K562 (cell line): ENCODE data around the gene FAM32A. TPM values are rescaled to one million over a fixed set of nuclear protein-coding genes. Genes with fewer than 3 reads are reported as not detected.
A peak's percentile ranks its signal among the peaks of the same experiment; 100 is the strongest.

Experiments used
- ATAC-seq: fragments of 200-7000 bp; cut with Tn5 transposase; 3 replicates; pipeline ENCODE4 v1.9.1; 2020; ENCODE audit warnings: moderate library complexity
- BruUV-seq: library from RNA; stranded (reverse); fragments of 400-500 nt; replicated peaks from 2 replicates; lab custom pipeline; 2021; lab: Mats Ljungman, UMichigan
- CTCF ChIA-PET: fragments of 300-600 bp; formaldehyde crosslinking; extraction: SDS; loops from one replicate; lab custom pipeline; 2021; ENCODE audit warnings: low intra/inter-chr PET ratio; lab: Yijun Ruan, JAX
- POLR2A ChIA-PET: fragments of 300-600, 350-650 bp; sonication (Branson Sonifier 250); formaldehyde crosslinking; extraction: SDS; loops from one replicate; lab custom pipeline; 2021; ENCODE audit warnings: antibody characterized with exemption, inconsistent platforms; lab: Yijun Ruan, JAX
- DNase-seq, 4 experiments: peaks; one replicate each; pipeline versions ENCODE4 v3.0.0 to v3.0.0-alpha.2; 2011 to 2018; ENCODE audit warnings: low spot score in 3 of 4, mixed read lengths in 3 of 4; ENCODE audit errors: extremely low read depth in 1 of 4
- FAIRE-seq: peaks from 2 replicates; lab custom pipeline; 2011; peaks lifted over from hg19 to GRCh38; lab: Jason Lieb, UNC
- H2AFZ ChIP-seq: 2 replicates; pipeline ENCODE4 v1.6.0; 2011; ENCODE audit warnings: low read depth, low read length, control low read depth, inconsistent platforms
- H3K27ac ChIP-seq: fragments of 200-600 bp; 3 replicates; pipeline ENCODE4 v1.8.0; 2011; ENCODE audit warnings: low read depth, mild to moderate bottlenecking, control low read depth, inconsistent platforms, low read length, moderate library complexity, mixed read lengths; ENCODE audit errors: extremely low read depth
- H3K27me3 ChIP-seq, 2 experiments: fragments of 300-600 bp in 1 of 2; 2 replicates in 1 of 2; 3 replicates in 1 of 2; pipeline versions ENCODE4 v1.6.0 to v1.8.0; 2011; ENCODE audit warnings: inconsistent platforms in 2 of 2, low read length in 2 of 2, mild to moderate bottlenecking in 1 of 2, mixed read lengths in 1 of 2, moderate library complexity in 1 of 2; ENCODE audit not compliant: control insufficient read depth in 2 of 2, insufficient read depth in 2 of 2
- H3K36me3 ChIP-seq: fragments of 300-600 bp; 3 replicates; pipeline ENCODE4 v1.8.0; 2011; ENCODE audit warnings: mild to moderate bottlenecking, low read length, inconsistent platforms; ENCODE audit not compliant: control insufficient read depth, insufficient read depth
- H3K4me1 ChIP-seq, 2 experiments: fragments of 200-600 bp in 1 of 2; replicated peaks in 1 of 2; 2 replicates in 1 of 2; 3 replicates in 1 of 2; pipeline versions ENCODE4 v1.5.1 to v1.8.0; 2011; ENCODE audit warnings: inconsistent platforms in 2 of 2, low read length in 2 of 2, mild to moderate bottlenecking in 1 of 2, mixed read lengths in 1 of 2, moderate library complexity in 1 of 2; ENCODE audit not compliant: control insufficient read depth in 2 of 2, insufficient read depth in 2 of 2
- H3K4me2 ChIP-seq: 2 replicates; pipeline ENCODE4 v1.6.1; 2011; ENCODE audit warnings: low read length, control low read depth, inconsistent platforms, mixed read lengths; ENCODE audit not compliant: insufficient read depth
- H3K4me3 ChIP-seq: fragments of 200-600 bp; sonication (generic), shearing (Covaris generic); 2 replicates; pipeline ENCODE4 v1.5.1; 2016; ENCODE audit warnings: control low read depth, inconsistent platforms
- H3K79me2 ChIP-seq: fragments of 200-600 bp; 3 replicates; pipeline ENCODE4 v1.8.0; 2011; ENCODE audit warnings: low read length, inconsistent platforms; ENCODE audit not compliant: control insufficient read depth, insufficient read depth
- H3K9ac ChIP-seq, 2 experiments: 2 replicates each; pipeline versions ENCODE4 v1.6.0 to v1.6.1; 2011; ENCODE audit warnings: low read depth in 2 of 2, low read length in 2 of 2, control low read depth in 1 of 2, inconsistent platforms in 1 of 2, mild to moderate bottlenecking in 1 of 2, mixed read lengths in 1 of 2; ENCODE audit not compliant: insufficient read depth in 1 of 2
- H3K9me1 ChIP-seq: one replicate; pipeline ENCODE4 v1.6.0; 2011; ENCODE audit warnings: inconsistent platforms, mild to moderate bottlenecking, low read length, moderate library complexity; ENCODE audit not compliant: control insufficient read depth, insufficient read depth
- H3K9me3 ChIP-seq: replicated peaks from 2 replicates; pipeline ENCODE4 v1.5.1; 2011; ENCODE audit warnings: low read depth, low read length, inconsistent platforms; ENCODE audit not compliant: control insufficient read depth, insufficient read depth
- H4K20me1 ChIP-seq: replicated peaks from 2 replicates; pipeline ENCODE4 v1.6.1; 2011; ENCODE audit warnings: low read length, inconsistent platforms, mixed read lengths; ENCODE audit not compliant: control insufficient read depth, insufficient read depth
- ADNP ChIP-seq: fragments of 200-800 bp; sonication (Bioruptor generic); IDR thresholded peaks from 2 replicates; pipeline ENCODE4 v1.6.1; 2016; ENCODE audit warnings: missing genetic modification characterization, missing compliant biosample characterization
- CEBPG ChIP-seq, 3 experiments: fragments of 200-800 bp in 1 of 3; sonication (Bioruptor generic) in 1 of 3; sonication (generic) in 1 of 3; formaldehyde crosslinking in 1 of 3; IDR thresholded peaks in 2 of 3; conservative IDR thresholded peaks in 1 of 3; 2 replicates each; pipeline versions ENCODE4 v1.6.1 to v1.8.0; 2016 to 2022; ENCODE audit warnings: missing compliant biosample characterization in 2 of 3, missing genetic modification characterization in 2 of 3, mild to moderate bottlenecking in 1 of 3, missing genetic modification reagents in 1 of 3
- ESRRA ChIP-seq: fragments of 450-650 bp; IDR thresholded peaks from 2 replicates; pipeline ENCODE4 v1.6.1; 2014; ENCODE audit warnings: low read depth, mild to moderate bottlenecking, moderate library complexity, borderline replicate concordance
- KDM1A ChIP-seq, 2 experiments: fragments of 450-650 bp; IDR thresholded peaks; 2 replicates each; pipeline ENCODE4 v1.6.1; 2016; ENCODE audit warnings: mild to moderate bottlenecking in 2 of 2
- RBM25 ChIP-seq: fragments of 200-400 bp; formaldehyde crosslinking; IDR thresholded peaks from 2 replicates; pipeline ENCODE4 v1.6.1; 2018; ENCODE audit warnings: low read length, low read depth, moderate library complexity; ENCODE audit not compliant: severe bottlenecking
- WGBS: fragments of 100-300 bp; shearing (Covaris generic); methylation state at CpG from one replicate; pipeline ENCODE4 v1.1.6; 2016; ENCODE audit warnings: low coverage, mixed read lengths; ENCODE audit not compliant: insufficient coverage; ENCODE audit errors: missing lambda C conversion rate; 5-methylcytosine and 5-hydroxymethylcytosine counted together
- in situ Hi-C: fragments of 300-500 bp; cut with MboI; formaldehyde crosslinking; loops from 4 replicates; pipeline ENCODE4 v1.15.0; 2018; ENCODE audit warnings: inconsistent platforms, mixed read lengths
- intact Hi-C: fragments of 100-400 bp; cut with micrococcal nuclease; formaldehyde crosslinking; loops from 2 replicates; pipeline ENCODE4 v1.14.2; 2022
- polyA plus RNA-seq, 8 experiments: library from polyadenylated mRNA; depleted of rRNA in 4 of 8; stranded (reverse) in 5 of 8; unstranded in 3 of 8; fragments of >200 nt; fragmentation: Nextera tagmentation in 2 of 8; fragmentation: Illumina TruSeq in 1 of 8; extraction: Ambion mirVana in 2 of 8; extraction: Trizol in 1 of 8; gene quantifications; 2 replicates each; pipeline versions ENCODE4 v1.2.1 to v1.2.3, GENCODE V29; 2011 to 2014; ENCODE audit warnings: inconsistent platforms in 1 of 8, missing spikeins in 1 of 8
- total RNA-seq, 7 experiments: library from RNA; depleted of rRNA in 6 of 7; stranded (reverse); fragments of >200 nt in 6 of 7; fragmentation: Illumina TruSeq in 2 of 7; extraction: Trizol in 2 of 7; gene quantifications; 2 replicates each; pipeline versions ENCODE4 v1.2.1 to v1.2.3, GENCODE V29; 2011 to 2021; ENCODE audit warnings: low replicate concordance in 1 of 7
- TF ChIP-seq, protein P1 (sequence below): fragments of 250-450 bp; sonication (Bioruptor Pico); IDR thresholded peaks from 2 replicates; pipeline ENCODE4 v1.8.0; 2021; ENCODE audit warnings: moderate library complexity, mild to moderate bottlenecking, inconsistent platforms
- TF ChIP-seq, protein P2 (sequence below): fragments of 450-650 bp; IDR thresholded peaks from 2 replicates; pipeline ENCODE4 v1.6.1; 2016; ENCODE audit warnings: low read depth, mild to moderate bottlenecking, moderate library complexity

Gene FAM32A
- total and polyA plus RNA-seq, 9 of the 15 experiments (the other 6 are each of a cell fraction or from before 2014, with no cell fraction given), result 30.7 to 96.7 (median 73.7) TPM

GRCh38 chr19:16164222-16164890 is 20.9 kb upstream of the FAM32A start:
- H3K36me3 ChIP-seq, result no peaks in the 10 kb centered on the region
- POLR2A ChIA-PET, result interaction anchor here (0.5 to 0.8 kb wide), 3 partner anchors 11 to 15 kb away, joined by 3 to 4 read pairs (median 3); no protein-coding TSS in a partner anchor
- no peaks in the 10 kb centered on the region for H3K9me1 ChIP-seq
- DNase-seq (no peak), ATAC-seq (no peak), FAIRE-seq (no peak)
- no peak overlapping the region for H3K27ac ChIP-seq
- intact Hi-C loops (no loop called here), in situ Hi-C loops (no loop called here)
- no peaks in the 10 kb centered on the region for H4K20me1 ChIP-seq
- H3K9me3 ChIP-seq, result peaks cover 3% of the 10 kb centered on the region; the same call in 1 of the 2 replicates
- no peak overlapping the region for H3K4me2 ChIP-seq
- H3K27me3 ChIP-seq, result no peaks in the 10 kb centered on the region
- H3K79me2 ChIP-seq, result no peaks in the 10 kb centered on the region
- H3K4me3 ChIP-seq, result no peak overlapping the region
- no peak overlapping the region for H2AFZ ChIP-seq
- CTCF ChIA-PET, result no interaction called here
- no TSS peak for BruUV-seq
- H3K9ac ChIP-seq, result no peak overlapping the region
- H3K4me1 ChIP-seq, result no peaks in the 10 kb centered on the region; a peak in 2 of 5 replicates
- 0 out of 4 replicates have a peak, but pooled peaks of 1 of the 2 experiments have one; percentile 16 for TF ChIP-seq KDM1A (IDR thresholded peaks at IDR 0.05)
- 0 out of 2 replicates have a peak, but pooled peaks have one; percentile 23 for TF ChIP-seq ADNP (tag)
- TF ChIP-seq RBM25, result peak; percentile 51
- no peak for TF ChIP-seq CEBPG (CRISPR knock-in tag; IDR thresholded peaks at IDR 0.05)
- no peak for TF ChIP-seq CEBPG (tag; conservative IDR thresholded peaks at IDR 0.05 in 1 of 2, IDR thresholded peaks at IDR 0.05 in 1 of 2)
- TF ChIP-seq ESRRA, result 0 out of 2 replicates have a peak, but pooled peaks have one; percentile 24
- TF ChIP-seq, protein P1, sequence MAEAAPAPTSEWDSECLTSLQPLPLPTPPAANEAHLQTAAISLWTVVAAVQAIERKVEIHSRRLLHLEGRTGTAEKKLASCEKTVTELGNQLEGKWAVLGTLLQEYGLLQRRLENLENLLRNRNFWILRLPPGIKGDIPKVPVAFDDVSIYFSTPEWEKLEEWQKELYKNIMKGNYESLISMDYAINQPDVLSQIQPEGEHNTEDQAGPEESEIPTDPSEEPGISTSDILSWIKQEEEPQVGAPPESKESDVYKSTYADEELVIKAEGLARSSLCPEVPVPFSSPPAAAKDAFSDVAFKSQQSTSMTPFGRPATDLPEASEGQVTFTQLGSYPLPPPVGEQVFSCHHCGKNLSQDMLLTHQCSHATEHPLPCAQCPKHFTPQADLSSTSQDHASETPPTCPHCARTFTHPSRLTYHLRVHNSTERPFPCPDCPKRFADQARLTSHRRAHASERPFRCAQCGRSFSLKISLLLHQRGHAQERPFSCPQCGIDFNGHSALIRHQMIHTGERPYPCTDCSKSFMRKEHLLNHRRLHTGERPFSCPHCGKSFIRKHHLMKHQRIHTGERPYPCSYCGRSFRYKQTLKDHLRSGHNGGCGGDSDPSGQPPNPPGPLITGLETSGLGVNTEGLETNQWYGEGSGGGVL (CRISPR knock-in tag), result no peak
- TF ChIP-seq, protein P2, sequence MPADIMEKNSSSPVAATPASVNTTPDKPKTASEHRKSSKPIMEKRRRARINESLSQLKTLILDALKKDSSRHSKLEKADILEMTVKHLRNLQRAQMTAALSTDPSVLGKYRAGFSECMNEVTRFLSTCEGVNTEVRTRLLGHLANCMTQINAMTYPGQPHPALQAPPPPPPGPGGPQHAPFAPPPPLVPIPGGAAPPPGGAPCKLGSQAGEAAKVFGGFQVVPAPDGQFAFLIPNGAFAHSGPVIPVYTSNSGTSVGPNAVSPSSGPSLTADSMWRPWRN, result no peak
- 47% methylated on average over 13 of the region's 13 CpGs for WGBS
